Measurements from ENCODE around the gene CERS6.
"Not testable (repeated sequence)": the region's sequence is repeated elsewhere in the genome, so short reads cannot be mapped to it uniquely, and the experiment has no call there.

CERS6 gene

GRCh38 chr2:168469281-168469988 lies 13.4 kb downstream of the CERS6 start:
- DNase-seq, result no peak

- no peak for DNase-seq
Observed at GRCh38 chr2:168470320-168471162, 14.5 kb downstream of the CERS6 start.

GRCh38 chr2:168471163-168471475 lies 15.0 kb downstream of the CERS6 start:
- DNase-seq, result no peak

GRCh38 chr2:168475636-168476035 lies 19.6 kb downstream of the CERS6 start:
- no peak for DNase-seq

- DNase-seq, result no peak
Observed at GRCh38 chr2:168478206-168478605, 22.1 kb downstream of the CERS6 start.

GRCh38 chr2:168480356-168480755 lies 24.3 kb downstream of the CERS6 start:
- no peak for DNase-seq

- no peak for DNase-seq
Observed at GRCh38 chr2:168480825-168481585, 24.9 kb downstream of the CERS6 start.

GRCh38 chr2:168482269-168482668 lies 26.2 kb downstream of the CERS6 start:
- no peak for DNase-seq

- DNase-seq, result no peak
Observed at GRCh38 chr2:168482952-168483831, 27.1 kb downstream of the CERS6 start.

- no peak for DNase-seq
Observed at GRCh38 chr2:168486477-168486876, 30.4 kb downstream of the CERS6 start.

GRCh38 chr2:168490015-168490874 lies 34.2 kb downstream of the CERS6 start:
- no peak for DNase-seq

- DNase-seq, result no peak
Observed at GRCh38 chr2:168490946-168491605, 35.0 kb downstream of the CERS6 start.

GRCh38 chr2:168491728-168492127 lies 35.7 kb downstream of the CERS6 start:
- DNase-seq, result not testable (repeated sequence)

GRCh38 chr2:168493219-168493618 lies 37.1 kb downstream of the CERS6 start:
- DNase-seq, result not testable (repeated sequence)

GRCh38 chr2:168494190-168494711 lies 38.2 kb downstream of the CERS6 start:
- no peak for DNase-seq

GRCh38 chr2:168495524-168495923 lies 39.5 kb downstream of the CERS6 start:
- DNase-seq, result no peak

GRCh38 chr2:168496906-168497305 lies 40.8 kb downstream of the CERS6 start:
- no peak for DNase-seq

GRCh38 chr2:168499500-168499899 lies 43.4 kb downstream of the CERS6 start:
- DNase-seq, result no peak

- no peak for DNase-seq
Observed at GRCh38 chr2:168500516-168500915, 44.4 kb downstream of the CERS6 start.

- no peak for DNase-seq
Observed at GRCh38 chr2:168501466-168502065, 45.5 kb downstream of the CERS6 start.
